Lower leg skin (tissue), 3 donors: ENCODE results near the gene TLR10.

Experiments
- POLR2A ChIP-seq, 2 donors: fragments of 450-650 bp; IDR thresholded peaks; one replicate each; pipeline ENCODE4 v1.6.1; 2016 to 2017; ENCODE audit warnings: antibody characterized with exemption in 2 of 2, mild to moderate bottlenecking in 1 of 2, moderate library complexity in 1 of 2
- TF ChIP-seq, protein P1 (sequence below), 3 donors: fragments of 450-650 bp; IDR thresholded peaks; one replicate each; pipeline ENCODE4 v1.5.1; 2016; ENCODE audit warnings: antibody characterized with exemption in 3 of 3, mild to moderate bottlenecking in 3 of 3, moderate library complexity in 2 of 3

DNA sequence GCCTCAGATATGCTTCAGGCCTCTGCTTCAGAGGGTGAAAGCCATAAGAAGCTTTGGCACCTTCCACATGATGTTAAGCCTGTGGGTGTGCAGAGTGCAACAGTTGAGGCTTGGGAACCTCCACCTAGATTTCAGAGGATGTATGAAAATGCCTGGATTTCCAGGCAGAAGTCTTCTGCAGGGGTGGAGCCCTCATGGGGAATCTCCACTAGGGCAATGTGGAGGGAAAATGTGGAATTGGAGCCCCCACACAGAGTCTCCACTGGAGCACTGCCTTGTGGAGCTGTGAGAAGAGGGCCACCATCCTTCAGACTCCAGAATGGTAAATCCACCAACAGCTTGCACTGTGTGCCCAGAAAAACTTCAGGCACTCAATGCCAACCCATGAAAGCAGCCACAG is 35.2 kb downstream of the TLR10 start:
- TF ChIP-seq, protein P1, sequence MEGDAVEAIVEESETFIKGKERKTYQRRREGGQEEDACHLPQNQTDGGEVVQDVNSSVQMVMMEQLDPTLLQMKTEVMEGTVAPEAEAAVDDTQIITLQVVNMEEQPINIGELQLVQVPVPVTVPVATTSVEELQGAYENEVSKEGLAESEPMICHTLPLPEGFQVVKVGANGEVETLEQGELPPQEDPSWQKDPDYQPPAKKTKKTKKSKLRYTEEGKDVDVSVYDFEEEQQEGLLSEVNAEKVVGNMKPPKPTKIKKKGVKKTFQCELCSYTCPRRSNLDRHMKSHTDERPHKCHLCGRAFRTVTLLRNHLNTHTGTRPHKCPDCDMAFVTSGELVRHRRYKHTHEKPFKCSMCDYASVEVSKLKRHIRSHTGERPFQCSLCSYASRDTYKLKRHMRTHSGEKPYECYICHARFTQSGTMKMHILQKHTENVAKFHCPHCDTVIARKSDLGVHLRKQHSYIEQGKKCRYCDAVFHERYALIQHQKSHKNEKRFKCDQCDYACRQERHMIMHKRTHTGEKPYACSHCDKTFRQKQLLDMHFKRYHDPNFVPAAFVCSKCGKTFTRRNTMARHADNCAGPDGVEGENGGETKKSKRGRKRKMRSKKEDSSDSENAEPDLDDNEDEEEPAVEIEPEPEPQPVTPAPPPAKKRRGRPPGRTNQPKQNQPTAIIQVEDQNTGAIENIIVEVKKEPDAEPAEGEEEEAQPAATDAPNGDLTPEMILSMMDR (IDR thresholded peaks at IDR 0.05): no peak
- TF ChIP-seq POLR2A (IDR thresholded peaks at IDR 0.05): no peak
